Limb (tissue), 2 donors: Measurements from ENCODE around the gene BOD1.

Experiments used
- DNase-seq, 2 donors: peaks; one replicate each; pipeline ENCODE4 v3.0.0-alpha.2; 2016; ENCODE audit errors: extremely low spot score in 2 of 2

Gene BOD1

DNA sequence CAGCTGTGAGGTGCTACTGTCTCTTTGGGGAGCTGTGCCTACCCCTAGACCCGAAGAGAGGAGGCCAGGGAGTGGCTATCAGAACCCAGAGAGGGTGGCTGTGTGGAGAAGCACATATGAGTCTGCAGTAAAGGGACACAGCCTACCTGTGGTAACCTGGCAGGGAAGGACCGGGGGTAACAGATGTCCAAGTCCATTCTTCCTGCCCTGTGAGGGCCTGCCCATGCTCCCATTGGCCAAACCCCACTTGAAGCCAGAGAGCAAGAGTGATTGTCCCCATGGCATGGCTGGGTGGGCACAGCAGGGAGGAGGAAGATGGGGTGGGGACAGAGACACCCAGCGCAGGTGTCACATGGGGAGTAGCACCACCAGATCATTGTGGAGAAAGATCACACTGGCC lies 39.3 kb downstream of the BOD1 start:
- DNase-seq, result no peak

GRCh38 chr5:173575985-173576384 lies 40.5 kb downstream of the BOD1 start:
- DNase-seq, result no peak

GRCh38 chr5:173574983-173575382 lies 41.5 kb downstream of the BOD1 start:
- DNase-seq, result no peak

DNA sequence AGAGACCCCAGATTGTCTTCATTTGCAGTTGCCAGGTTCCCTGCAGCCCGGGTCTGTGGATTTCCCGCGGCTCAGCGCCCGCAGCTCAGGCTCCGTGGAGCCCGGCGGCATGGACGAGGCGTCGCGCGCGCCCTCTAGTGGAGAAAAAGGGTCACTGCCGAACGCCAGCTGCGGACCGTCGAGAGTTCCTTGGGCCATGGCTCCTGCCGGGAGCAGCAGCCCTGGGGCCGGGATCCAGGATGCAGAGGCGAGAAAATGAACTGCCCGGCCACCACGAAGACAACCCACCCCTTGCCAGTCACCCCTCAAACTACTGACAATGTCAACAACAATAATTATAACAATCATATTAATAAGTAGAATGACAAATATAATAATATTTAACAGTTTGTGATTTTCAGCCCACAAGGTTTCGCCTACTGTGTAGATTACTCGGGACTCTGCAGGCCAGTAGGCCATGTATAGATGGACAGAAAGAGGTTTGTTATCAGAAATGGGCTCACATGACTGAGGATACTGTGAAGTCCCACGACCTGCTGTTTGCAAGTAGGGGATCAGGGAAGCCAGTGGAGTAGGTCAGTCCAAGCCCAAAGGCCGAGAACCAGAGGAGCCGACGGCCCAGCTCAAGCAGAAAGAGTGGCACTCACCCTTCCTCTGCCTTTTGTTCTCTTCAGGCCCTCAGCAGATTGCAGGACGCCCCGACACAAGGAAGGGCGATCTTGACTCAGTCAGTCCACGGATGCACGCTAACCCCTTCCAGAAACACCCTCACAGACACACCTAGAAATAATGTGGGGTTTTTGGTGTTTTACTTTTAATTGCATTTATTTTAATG lies 43.1 kb downstream of the BOD1 start:
- peak; percentile 68 to 90 for DNase-seq

DNA sequence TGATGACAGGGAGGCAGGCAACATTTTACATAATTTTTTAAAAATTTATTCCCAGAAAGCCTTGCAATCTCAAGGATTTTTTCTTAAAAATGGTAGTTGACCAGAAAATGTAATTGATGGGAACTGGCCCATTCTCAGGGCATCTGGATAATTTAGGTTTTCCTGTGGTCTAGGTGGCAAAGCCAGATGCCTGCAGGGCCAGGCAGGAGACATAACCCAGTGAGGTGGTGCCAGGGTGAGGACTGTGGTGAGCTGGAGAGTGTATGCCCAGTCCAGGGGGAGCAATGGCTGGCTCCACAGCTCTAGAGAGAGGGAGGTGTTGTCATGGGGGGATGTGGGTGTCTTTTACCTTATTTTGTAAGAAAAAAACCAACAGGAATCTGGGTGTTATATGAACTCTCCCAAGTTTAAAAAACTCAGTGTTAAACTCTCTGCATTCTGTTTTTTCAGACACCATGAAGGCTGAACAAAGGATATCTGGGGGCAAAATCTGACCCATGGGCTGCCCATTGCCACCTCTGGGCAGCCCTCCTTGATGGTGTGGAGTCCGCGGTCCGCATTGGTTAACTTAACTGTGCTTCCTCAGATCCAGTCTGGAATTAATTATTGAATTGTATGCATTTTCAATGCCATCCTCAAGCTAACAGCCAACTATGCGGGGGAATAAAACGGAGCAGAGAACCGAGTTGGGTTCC lies 43.9 kb downstream of the BOD1 start:
- DNase-seq, result no peak

DNA sequence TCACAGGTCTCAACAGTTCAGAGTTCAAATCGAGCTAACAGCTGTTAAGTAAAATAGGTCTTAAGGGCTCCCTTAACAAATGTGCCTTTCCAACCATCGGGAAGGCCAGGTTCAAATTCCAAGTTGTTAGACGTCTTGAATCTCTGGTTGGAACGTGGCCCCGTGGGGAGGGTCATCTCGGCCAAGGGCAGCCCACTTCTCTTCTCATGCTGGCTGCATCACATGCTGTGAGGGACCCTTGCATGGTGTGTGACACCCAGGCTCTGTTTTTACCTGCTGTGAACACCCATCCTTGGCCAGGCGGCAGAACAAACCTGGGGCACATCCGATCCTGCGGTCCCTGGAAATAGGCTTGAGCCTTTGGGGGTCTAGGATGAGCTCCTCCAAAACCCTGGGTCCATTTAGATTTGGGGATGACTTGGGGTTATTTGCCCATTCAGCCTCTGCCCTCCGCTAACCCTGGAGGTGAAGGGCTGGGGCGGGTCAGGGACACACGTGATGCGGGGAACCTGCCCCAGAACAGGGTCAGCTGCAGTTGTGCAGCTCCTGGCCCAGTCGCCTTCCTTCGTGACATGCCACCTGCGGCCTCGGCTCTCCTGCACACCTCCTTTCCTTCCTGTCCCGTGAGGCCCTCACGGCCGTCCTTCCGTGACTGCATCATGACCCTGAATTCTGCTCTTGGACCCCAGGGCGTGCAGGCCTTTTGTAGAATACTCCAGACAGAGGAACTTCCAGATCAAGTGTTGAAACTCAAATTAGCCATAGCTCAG lies 45.9 kb downstream of the BOD1 start:
- no peak for DNase-seq

- DNase-seq, result no peak
Measured at GRCh38 chr5:173568703-173569102, 47.7 kb downstream of the BOD1 start.

GRCh38 chr5:173568128-173568527 lies 48.3 kb downstream of the BOD1 start:
- no peak for DNase-seq

DNA sequence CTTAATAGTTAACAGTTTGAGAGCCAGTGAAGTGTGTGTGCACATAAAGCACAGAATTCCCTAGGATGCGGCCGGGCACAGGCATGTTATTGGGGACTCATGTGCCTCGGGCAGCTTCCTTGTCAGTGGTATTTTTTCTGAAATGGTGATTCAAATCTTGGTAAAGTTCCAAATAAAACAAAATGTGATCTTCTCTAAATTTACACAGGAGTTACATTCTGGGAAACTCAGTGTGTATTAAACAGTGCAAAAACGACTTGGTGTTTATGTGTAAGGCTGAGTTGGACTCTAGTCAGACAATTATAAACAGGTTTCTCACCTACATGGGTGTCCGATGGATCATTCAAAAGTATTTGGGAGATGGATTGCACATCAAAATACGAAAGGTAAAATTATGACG lies 48.9 kb downstream of the BOD1 start:
- DNase-seq, result no peak

DNA sequence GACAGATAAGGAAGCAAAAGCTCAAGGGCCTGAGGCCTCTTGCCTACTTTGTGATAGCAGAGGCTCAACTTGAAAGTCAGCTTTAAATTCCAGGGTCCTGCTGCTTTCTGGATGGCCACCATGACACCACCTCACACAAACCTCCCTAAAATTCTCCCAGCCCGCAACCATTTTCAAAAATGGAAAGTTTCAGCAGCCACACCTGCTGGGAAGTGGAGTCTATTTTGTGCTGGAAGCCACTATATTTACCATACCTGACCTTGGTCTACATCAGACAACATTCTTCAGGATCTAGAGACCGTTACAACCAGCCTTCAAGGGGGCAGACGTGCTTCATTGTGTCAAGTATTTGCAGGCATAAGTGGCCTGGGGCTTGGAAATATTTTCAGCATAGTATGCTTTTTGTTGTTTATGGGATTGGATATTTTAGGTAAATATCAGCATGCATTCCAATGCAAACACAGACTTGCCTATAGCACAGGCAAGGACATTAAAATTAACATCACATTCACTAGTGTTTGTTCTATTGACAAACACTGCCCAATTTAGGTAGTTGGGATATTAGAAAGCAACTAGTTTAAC lies 50.9 kb downstream of the BOD1 start:
- DNase-seq, result no peak

DNA sequence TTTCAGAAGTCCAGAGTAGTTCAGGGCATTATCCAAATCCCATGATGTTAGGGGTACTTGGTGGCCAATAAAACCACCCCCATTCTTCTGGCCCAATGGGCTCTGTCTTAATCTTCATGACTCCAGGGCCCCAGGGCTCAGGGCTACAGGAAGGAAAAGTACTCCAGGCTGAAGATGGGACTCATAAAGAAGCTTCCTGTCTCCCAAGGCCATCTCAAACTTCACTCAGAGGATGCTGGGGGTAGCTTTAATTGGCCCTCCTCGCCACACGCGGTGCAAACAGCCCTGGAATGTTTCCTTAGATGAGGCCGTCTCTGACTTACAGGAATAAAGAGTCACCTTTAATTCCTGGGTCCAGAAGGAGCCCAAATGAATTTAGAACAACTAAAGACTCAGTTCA lies 52.3 kb downstream of the BOD1 start:
- no peak for DNase-seq

DNA sequence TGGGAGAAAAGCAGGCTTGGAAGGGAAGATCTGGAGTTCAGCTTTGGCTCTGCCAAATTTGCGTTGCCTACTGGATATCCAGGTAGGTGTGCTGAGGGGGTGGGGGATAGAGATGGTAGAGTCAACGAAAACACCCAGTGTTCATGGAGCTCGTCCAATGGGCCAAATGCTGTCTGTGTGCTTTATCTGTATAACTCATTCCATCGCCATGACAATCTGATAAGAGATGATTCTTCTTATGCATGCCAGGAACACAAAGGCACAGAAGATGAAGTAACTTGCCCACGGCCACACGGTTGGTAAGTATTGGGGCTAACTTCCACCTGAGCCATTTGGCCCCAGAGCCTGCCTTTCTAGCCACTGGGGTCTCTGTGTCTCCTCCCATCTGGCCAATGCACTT lies 53.2 kb downstream of the BOD1 start:
- no peak for DNase-seq

DNA sequence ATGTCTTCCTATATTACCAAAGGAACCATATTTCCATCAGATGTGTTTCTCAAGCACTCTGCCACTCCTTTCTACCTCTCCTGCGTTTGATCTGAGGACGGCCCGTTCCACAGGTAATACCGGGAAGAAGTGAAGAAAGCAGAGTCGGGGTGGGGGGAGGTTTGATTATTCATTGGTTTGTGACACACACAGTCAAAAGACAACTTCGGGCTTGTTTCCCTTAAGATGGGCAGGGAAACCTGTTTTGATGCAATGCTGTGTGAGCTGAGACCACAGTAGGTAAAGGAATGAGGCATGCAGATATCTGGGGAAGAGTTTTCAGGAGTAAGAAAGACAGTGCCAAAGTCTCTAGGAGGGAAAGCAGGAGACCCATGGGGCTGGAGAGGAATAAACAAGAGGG lies 54.0 kb downstream of the BOD1 start:
- no peak for DNase-seq
